ENCODE measurements around the gene LPP.

LPP gene

GRCh38 chr3:188775412-188775811 is 621.5 kb downstream of the LPP start:
- Mint-ChIP-seq H3K36me3 (ENCODE audit: low read depth) (no peaks in the 10 kb centered on the region), H3K27ac (no peak overlapping the region), H3K4me1 (ENCODE audit: low read depth) (no peaks in the 10 kb centered on the region), H3K9me3 (no peaks in the 10 kb centered on the region), H3K4me3 (no peak overlapping the region), H3K27me3 (no peaks in the 10 kb centered on the region)
- DNase-seq: no peak

DNA sequence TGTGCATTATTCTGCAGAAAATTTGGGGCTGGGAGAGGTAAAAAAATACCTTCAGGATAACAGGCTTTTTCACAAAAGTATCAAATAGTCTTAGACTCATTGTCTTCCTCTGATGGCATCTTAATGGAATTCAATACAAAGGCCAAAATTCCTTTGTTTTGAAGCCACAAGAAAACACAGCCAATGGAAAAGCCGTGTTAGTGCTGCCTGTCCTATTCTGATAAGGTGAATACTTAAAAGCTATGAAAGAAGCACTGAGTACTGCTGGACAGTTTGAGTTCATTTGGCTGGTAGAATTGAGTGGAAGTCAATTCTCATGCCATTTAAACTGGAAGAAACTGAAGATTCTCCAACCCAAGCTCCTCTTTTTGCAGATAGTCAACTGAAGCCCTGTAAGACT is 622.5 kb downstream of the LPP start:
- H3K27me3 Mint-ChIP-seq: no peaks in the 10 kb centered on the region
- H3K9me3 Mint-ChIP-seq: no peaks in the 10 kb centered on the region
- no peaks in the 10 kb centered on the region for H3K4me1 Mint-ChIP-seq (ENCODE audit: low read depth)
- no peak overlapping the region for H3K4me3 Mint-ChIP-seq
- H3K36me3 Mint-ChIP-seq (ENCODE audit: low read depth): no peaks in the 10 kb centered on the region
- H3K27ac Mint-ChIP-seq: no peak overlapping the region
- DNase-seq: no peak

DNA sequence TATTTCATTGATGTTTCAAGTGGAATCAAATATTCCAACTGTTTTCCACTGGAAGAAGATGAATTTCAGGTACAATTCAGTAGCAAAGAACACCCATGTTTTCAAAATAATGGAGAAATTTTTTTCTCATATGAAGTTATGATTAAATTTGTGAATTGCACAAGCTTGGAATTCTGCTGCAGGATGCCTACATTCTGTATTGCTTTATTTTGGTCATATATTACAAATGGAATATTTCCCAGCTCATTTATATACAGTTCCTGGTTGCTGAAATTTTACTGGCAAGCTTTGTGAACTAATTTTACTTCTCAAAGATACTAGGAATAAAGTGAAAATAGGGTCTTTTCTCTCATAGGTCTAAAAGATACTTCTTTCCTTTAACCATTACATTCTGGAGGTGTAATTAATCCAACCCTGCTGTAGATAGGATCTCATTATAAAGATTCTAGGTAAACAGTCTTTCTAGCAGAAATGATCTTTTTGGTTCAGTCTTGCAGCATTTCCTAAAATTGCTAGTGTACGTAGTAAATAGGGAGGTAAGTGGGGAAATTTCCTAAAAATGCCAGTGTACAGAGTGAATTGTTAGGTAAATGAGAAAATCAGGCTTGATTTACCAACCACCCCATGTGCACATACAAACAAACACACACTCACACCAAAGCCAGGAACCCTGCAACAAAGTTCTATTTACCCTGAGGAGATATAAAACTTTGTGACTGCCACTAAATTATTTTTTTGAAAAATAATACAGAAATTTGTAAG is 624.3 kb downstream of the LPP start:
- H3K27ac Mint-ChIP-seq: no peak overlapping the region
- no peaks in the 10 kb centered on the region for H3K36me3 Mint-ChIP-seq (ENCODE audit: low read depth)
- DNase-seq: no peak
- no peaks in the 10 kb centered on the region for H3K9me3 Mint-ChIP-seq
- H3K4me3 Mint-ChIP-seq: no peak overlapping the region
- H3K27me3 Mint-ChIP-seq: no peaks in the 10 kb centered on the region
- H3K4me1 Mint-ChIP-seq (ENCODE audit: low read depth): peaks cover 9% of the 10 kb centered on the region

- DNase-seq: no peak
- H3K4me3 Mint-ChIP-seq: no peak overlapping the region
- no peaks in the 10 kb centered on the region for H3K27me3 Mint-ChIP-seq
- no peaks in the 10 kb centered on the region for H3K36me3 Mint-ChIP-seq (ENCODE audit: low read depth)
- H3K9me3 Mint-ChIP-seq: no peaks in the 10 kb centered on the region
- H3K27ac Mint-ChIP-seq: no peak overlapping the region
- H3K4me1 Mint-ChIP-seq (ENCODE audit: low read depth): peaks cover 11% of the 10 kb centered on the region
Measured at GRCh38 chr3:188779281-188779980, 625.5 kb downstream of the LPP start.

DNA sequence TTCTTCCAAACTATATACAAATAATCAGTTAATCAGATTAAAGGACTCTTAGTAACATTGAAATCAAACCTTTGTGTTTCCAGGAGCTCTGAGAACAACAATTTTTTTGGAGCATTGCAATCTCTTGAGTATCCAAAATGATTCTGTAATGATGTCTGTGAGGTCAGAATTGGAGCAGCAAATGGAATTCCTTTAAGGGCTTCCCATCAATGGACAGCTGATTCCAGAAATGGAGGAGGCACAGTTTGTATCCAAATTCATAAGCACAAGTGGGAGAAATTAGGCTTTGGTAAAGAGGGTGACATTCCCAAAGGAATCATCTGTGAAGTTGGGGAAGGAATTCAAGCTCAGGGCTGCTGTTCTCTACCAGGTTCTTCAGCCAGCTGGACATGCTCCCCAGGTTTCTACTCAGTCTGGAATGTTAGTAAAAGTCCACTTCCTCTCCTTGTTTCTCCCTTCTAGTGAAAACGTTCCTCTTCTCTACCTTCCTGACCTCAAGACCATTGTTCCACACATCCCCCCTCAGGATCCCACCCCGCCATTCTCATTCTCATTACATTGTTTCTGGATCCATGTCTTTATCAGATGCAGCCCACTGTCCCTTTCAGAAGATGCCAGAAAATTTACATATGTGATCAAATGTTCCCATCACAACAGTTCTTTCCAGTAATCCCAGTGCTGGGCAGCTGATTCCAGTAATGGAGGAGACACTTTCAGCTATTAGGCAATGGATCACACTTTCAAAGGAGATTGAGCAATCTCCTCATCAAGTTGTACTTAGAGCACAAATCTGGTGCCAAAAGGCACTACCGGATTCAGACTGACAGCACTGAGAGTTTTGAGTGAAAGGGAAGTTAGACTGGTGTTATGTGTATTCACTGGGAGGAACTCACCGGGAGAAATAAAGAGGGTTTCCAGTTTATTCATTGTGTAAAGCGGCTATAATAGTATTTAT is 626.5 kb downstream of the LPP start:
- Mint-ChIP-seq H3K36me3 (ENCODE audit: low read depth) (no peaks in the 10 kb centered on the region), H3K27ac (no peak overlapping the region), H3K27me3 (no peaks in the 10 kb centered on the region), H3K4me3 (no peak overlapping the region), H3K9me3 (no peaks in the 10 kb centered on the region), H3K4me1 (ENCODE audit: low read depth) (peaks cover 11% of the 10 kb centered on the region)
- DNase-seq: no peak

DNA sequence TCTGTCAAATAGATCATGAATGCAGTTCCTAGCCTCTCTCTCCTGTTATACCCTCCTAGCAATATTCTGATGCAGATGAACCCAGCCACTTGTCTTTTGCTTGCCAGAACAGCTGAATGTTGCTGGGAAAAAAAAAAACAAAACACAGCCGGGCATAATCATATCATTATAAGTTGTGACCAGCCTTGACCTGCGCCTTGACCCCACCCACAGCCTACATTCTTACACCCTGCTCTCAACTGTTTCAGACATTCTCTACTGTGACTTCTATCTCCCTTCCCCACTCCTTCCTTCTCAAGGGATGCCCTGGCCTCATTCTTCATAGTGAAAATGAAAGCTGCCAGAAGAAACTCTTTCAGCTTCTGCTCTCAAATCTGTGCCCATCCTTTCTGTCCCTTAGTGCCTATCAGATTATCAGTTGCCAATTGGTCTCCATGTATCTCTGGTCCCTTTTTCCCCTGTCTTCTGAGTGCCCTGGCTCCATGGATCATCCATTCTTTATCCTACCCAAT is 628.7 kb downstream of the LPP start:
- Mint-ChIP-seq H3K36me3 (ENCODE audit: low read depth) (no peaks in the 10 kb centered on the region), H3K27me3 (no peaks in the 10 kb centered on the region), H3K27ac (no peak overlapping the region), H3K4me3 (no peak overlapping the region), H3K4me1 (ENCODE audit: low read depth) (peaks cover 14% of the 10 kb centered on the region), H3K9me3 (no peaks in the 10 kb centered on the region)
- no peak for DNase-seq

GRCh38 chr3:188786424-188786823 is 632.5 kb downstream of the LPP start:
- Mint-ChIP-seq H3K27me3 (no peaks in the 10 kb centered on the region), H3K9me3 (no peaks in the 10 kb centered on the region), H3K36me3 (ENCODE audit: low read depth) (no peaks in the 10 kb centered on the region), H3K27ac (no peak overlapping the region), H3K4me1 (ENCODE audit: low read depth) (peaks cover 17% of the 10 kb centered on the region), H3K4me3 (no peak overlapping the region)
- no peak for DNase-seq

DNA sequence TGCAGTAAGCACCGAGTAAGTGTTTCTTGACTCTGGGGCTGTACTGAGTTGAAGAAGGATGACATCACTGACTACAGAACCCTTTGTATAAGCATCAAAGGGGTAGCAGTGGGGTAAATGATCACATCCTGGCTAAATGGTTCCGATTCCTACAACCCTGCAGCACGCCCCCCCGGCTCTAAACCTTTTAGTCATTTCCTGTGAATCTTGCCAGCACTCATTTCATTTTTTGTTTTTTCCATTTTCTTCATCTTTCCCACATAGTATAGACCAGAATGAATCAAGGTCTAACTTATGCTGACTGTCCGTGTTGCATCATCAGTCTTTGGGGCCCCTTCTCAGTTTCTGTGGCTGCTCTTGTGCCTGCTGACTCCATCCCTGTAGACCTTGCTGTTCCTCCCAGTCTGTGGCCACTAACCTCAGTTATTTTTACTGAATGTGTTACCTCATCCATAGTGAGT is 634.7 kb downstream of the LPP start:
- peaks cover 9% of the 10 kb centered on the region for H3K4me1 Mint-ChIP-seq (ENCODE audit: low read depth)
- no peaks in the 10 kb centered on the region for H3K9me3 Mint-ChIP-seq
- H3K27me3 Mint-ChIP-seq: no peaks in the 10 kb centered on the region
- H3K27ac Mint-ChIP-seq: no peak overlapping the region
- no peak overlapping the region for H3K4me3 Mint-ChIP-seq
- DNase-seq: peak; percentile 74
- no peaks in the 10 kb centered on the region for H3K36me3 Mint-ChIP-seq (ENCODE audit: low read depth)

- no peaks in the 10 kb centered on the region for H3K36me3 Mint-ChIP-seq (ENCODE audit: low read depth)
- H3K27ac Mint-ChIP-seq: no peak overlapping the region
- H3K27me3 Mint-ChIP-seq: no peaks in the 10 kb centered on the region
- DNase-seq: no peak
- no peaks in the 10 kb centered on the region for H3K9me3 Mint-ChIP-seq
- H3K4me1 Mint-ChIP-seq (ENCODE audit: low read depth): peaks cover 9% of the 10 kb centered on the region
- H3K4me3 Mint-ChIP-seq: no peak overlapping the region
Measured at GRCh38 chr3:188789251-188789650, 635.3 kb downstream of the LPP start.

- Mint-ChIP-seq H3K36me3 (ENCODE audit: low read depth) (no peaks in the 10 kb centered on the region), H3K4me1 (ENCODE audit: low read depth) (peaks cover 12% of the 10 kb centered on the region)
Measured at GRCh38 chr3:188791311-188791710, 637.4 kb downstream of the LPP start.

DNA sequence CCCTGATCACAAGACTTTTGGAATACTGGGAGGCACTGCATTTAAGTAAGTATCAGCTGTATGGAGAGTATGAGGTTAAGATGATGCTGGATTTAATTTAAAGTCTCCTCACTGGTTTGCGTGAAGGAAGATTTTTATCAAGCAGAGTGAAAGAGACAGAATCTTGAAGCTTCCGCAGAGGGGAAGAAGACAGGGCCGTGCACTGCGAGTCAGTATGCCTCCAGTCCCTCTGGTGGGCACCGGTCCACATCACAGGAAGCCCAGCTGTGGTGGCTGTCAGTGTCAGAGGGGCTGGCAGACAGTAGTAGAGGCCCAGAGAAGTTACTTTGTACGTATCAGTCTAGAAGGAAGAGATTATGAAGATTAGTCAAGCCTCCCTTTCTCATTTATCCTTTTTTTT is 638.8 kb downstream of the LPP start:
- Mint-ChIP-seq H3K27me3 (no peaks in the 10 kb centered on the region), H3K9me3 (no peaks in the 10 kb centered on the region), H3K36me3 (ENCODE audit: low read depth) (no peaks in the 10 kb centered on the region), H3K4me3 (no peak overlapping the region), H3K27ac (no peak overlapping the region), H3K4me1 (ENCODE audit: low read depth) (peaks cover 16% of the 10 kb centered on the region)
- DNase-seq: no peak

More at GRCh38 chr3:188791311-188791710, 637.4 kb downstream of the LPP start:
- no peaks in the 10 kb centered on the region for H3K9me3 Mint-ChIP-seq
- H3K4me3 Mint-ChIP-seq: no peak overlapping the region
- no peak for DNase-seq
- H3K27me3 Mint-ChIP-seq: no peaks in the 10 kb centered on the region
- H3K27ac Mint-ChIP-seq: no peak overlapping the region

DNA sequence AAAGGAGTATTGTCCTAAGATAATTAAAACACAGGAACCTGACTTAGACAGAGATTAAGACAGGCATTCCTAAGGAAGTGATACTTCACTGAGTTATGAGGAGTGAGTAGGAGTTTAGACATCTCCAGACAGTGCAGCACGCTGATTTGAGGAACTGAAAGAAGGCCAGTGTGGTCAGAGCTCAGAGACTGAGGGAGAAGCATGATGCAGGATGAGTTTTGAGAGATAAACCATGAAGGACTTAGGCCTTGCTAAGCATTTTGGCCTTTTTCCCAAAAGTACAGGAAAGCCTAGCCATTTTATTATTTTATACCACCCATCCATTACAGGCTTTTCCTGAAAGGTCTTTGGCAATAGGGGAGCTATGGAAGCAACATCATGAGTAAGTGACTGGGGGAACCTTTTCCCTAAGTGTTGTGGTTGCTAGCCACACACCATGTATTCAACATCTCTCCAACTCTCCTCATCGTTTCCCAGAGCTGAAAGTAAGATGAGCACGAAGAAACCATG is 642.2 kb downstream of the LPP start:
- no peaks in the 10 kb centered on the region for H3K9me3 Mint-ChIP-seq
- H3K4me3 Mint-ChIP-seq: no peak overlapping the region
- peaks cover 12% of the 10 kb centered on the region for H3K4me1 Mint-ChIP-seq (ENCODE audit: low read depth)
- H3K27ac Mint-ChIP-seq: no peak overlapping the region
- no peaks in the 10 kb centered on the region for H3K27me3 Mint-ChIP-seq
- DNase-seq: no peak
- H3K36me3 Mint-ChIP-seq (ENCODE audit: low read depth): no peaks in the 10 kb centered on the region

DNA sequence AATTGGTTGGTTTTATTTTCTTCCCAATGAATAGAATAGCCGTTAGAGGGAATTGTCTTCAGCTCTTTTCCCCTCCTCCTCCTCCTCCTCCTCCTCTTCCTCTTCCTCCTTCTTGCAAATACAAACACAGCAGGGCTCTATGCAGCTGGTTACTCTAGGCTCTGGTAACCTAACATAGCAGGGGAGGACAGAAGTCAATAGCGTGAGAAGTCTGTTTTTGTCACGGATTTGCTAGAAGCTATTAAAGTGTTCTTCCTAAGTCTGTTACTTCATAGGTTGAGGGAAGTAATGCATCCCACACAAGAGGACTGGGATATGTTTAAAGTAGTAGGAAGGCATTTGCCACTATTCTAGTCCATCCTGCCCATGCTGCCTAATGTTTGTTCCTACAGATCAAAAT is 643.1 kb downstream of the LPP start:
- peaks cover 12% of the 10 kb centered on the region for H3K4me1 Mint-ChIP-seq (ENCODE audit: low read depth)
- no peak overlapping the region for H3K4me3 Mint-ChIP-seq
- DNase-seq: no peak

GRCh38 chr3:188798556-188799145 is 644.7 kb downstream of the LPP start:
- Mint-ChIP-seq H3K36me3 (ENCODE audit: low read depth) (no peaks in the 10 kb centered on the region), H3K4me1 (ENCODE audit: low read depth) (peaks cover 10% of the 10 kb centered on the region), H3K9me3 (no peaks in the 10 kb centered on the region), H3K4me3 (no peak overlapping the region), H3K27ac (no peak overlapping the region), H3K27me3 (no peaks in the 10 kb centered on the region)
- DNase-seq: no peak

More for the DNA sequence above, 643.1 kb downstream of the LPP start:
- Mint-ChIP-seq H3K27me3 (no peaks in the 10 kb centered on the region), H3K27ac (no peak overlapping the region), H3K36me3 (ENCODE audit: low read depth) (no peaks in the 10 kb centered on the region), H3K9me3 (no peaks in the 10 kb centered on the region)

Data from activated T-cell treated with anti-CD3 and anti-CD28 coated beads, Interleukin-2, amount 50 U/mL, for 24 hours (primary cell).